Fibroblast of lung (primary cell): Measurements from ENCODE around the gene DDX23. TPM values are rescaled to one million over a fixed set of nuclear protein-coding genes. Genes with fewer than 3 reads are reported as not detected.

Experiments used
- DNase-seq, 2 donors: peaks; one replicate each; pipeline versions ENCODE4 v3.0.0 to v3.0.0-alpha.2; 2010; ENCODE audit warnings: low read depth in 2 of 2
- H2AFZ ChIP-seq: 2 replicates; pipeline ENCODE4 v1.5.1; 2012; ENCODE audit warnings: low read length, control low read depth, inconsistent platforms
- H3K27ac ChIP-seq: 2 replicates; pipeline ENCODE4 v1.5.1; 2011; ENCODE audit warnings: low read length, control low read depth; ENCODE audit not compliant: insufficient read depth
- H3K27me3 ChIP-seq: 2 replicates; pipeline ENCODE4 v1.5.1; 2011; ENCODE audit warnings: mild to moderate bottlenecking, low read length; ENCODE audit not compliant: control insufficient read depth, insufficient read depth
- H3K36me3 ChIP-seq: 2 replicates; pipeline ENCODE4 v1.5.1; 2011; ENCODE audit warnings: low read length; ENCODE audit not compliant: control insufficient read depth, insufficient read depth
- H3K4me1 ChIP-seq: 2 replicates; pipeline ENCODE4 v1.5.1; 2011; ENCODE audit warnings: low read length; ENCODE audit not compliant: control insufficient read depth, insufficient read depth; ENCODE audit errors: extremely low read depth
- H3K4me2 ChIP-seq: 2 replicates; pipeline ENCODE4 v1.5.1; 2011; ENCODE audit warnings: low read length, control low read depth; ENCODE audit not compliant: insufficient read depth; ENCODE audit errors: extremely low read depth
- H3K4me3 ChIP-seq, 4 experiments: fragments of 200-600 bp in 1 of 4; sonication (generic) in 1 of 4; replicated peaks in 1 of 4; 2 replicates each; pipeline ENCODE4 v1.5.1; 2011 to 2016; ENCODE audit warnings: low read length in 4 of 4, low read depth in 3 of 4, mild to moderate bottlenecking in 3 of 4, control low read depth in 2 of 4, inconsistent platforms in 1 of 4, mixed read lengths in 1 of 4; ENCODE audit not compliant: insufficient read depth in 1 of 4; ENCODE audit errors: control extremely low read depth in 1 of 4
- H3K79me2 ChIP-seq: 2 replicates; pipeline ENCODE4 v1.5.1; 2012; ENCODE audit warnings: mild to moderate bottlenecking, low read length, inconsistent platforms; ENCODE audit not compliant: control insufficient read depth, insufficient read depth
- H3K9ac ChIP-seq: 2 replicates; pipeline ENCODE4 v1.5.1; 2011; ENCODE audit warnings: mild to moderate bottlenecking, low read length, control low read depth; ENCODE audit not compliant: insufficient read depth
- H3K9me3 ChIP-seq: 2 replicates; pipeline ENCODE4 v1.5.1; 2012; ENCODE audit warnings: low read depth, low read length; ENCODE audit not compliant: control insufficient read depth, insufficient read depth
- H4K20me1 ChIP-seq: 2 replicates; pipeline ENCODE4 v1.5.1; 2011; ENCODE audit warnings: low read length; ENCODE audit not compliant: control insufficient read depth, insufficient read depth; ENCODE audit errors: extremely low read depth
- CTCF ChIP-seq, 2 donors: IDR thresholded peaks in 1 of 2; conservative IDR thresholded peaks in 1 of 2; 1 replicate in 1 of 2; 2 replicates in 1 of 2; pipeline ENCODE4 v1.5.1; 2011 to 2012; ENCODE audit warnings: low read length in 2 of 2, control low read depth in 1 of 2, inconsistent platforms in 1 of 2, low read depth in 1 of 2, mild to moderate bottlenecking in 1 of 2
- EZH2 ChIP-seq: IDR thresholded peaks from 2 replicates; pipeline ENCODE4 v1.5.1; 2012; ENCODE audit warnings: low read length, control low read depth, mild to moderate bottlenecking; ENCODE audit errors: missing control alignments
- polyA plus RNA-seq, 2 donors: library from polyadenylated mRNA; depleted of rRNA in 1 of 2; stranded (reverse) in 1 of 2; unstranded in 1 of 2; fragments of >200 nt; gene quantifications; 2 replicates each; pipeline ENCODE4 v1.2.1, GENCODE V29; 2011 to 2012; ENCODE audit warnings: missing spikeins in 1 of 2
- total RNA-seq: library from RNA; depleted of rRNA; stranded (reverse); fragments of >200 nt; gene quantifications from 2 replicates; pipeline ENCODE4 v1.2.1, GENCODE V29; 2014

The DDX23 gene
- total and polyA plus RNA-seq, 2 donors (not counting 1 experiment from before 2014, with no cell fraction given): 48.6 to 62.4 TPM

GRCh38 chr12:48894271-48894670 is 42.3 kb upstream of the DDX23 start:
- H3K9me3 ChIP-seq: no peaks in the 10 kb centered on the region
- no peak for DNase-seq
- TF ChIP-seq CTCF (conservative IDR thresholded peaks at IDR 0.05 in 1 of 2, IDR thresholded peaks at IDR 0.05 in 1 of 2; ENCODE audit: low read depth in 1 of 2, low read length in 2 of 2): no peak
- TF ChIP-seq EZH2: no peak
- H3K4me1 ChIP-seq: no peaks in the 10 kb centered on the region
- H3K79me2 ChIP-seq: no peaks in the 10 kb centered on the region
- H3K9ac ChIP-seq: no peak overlapping the region
- no peak overlapping the region for H3K4me2 ChIP-seq
- H3K27ac ChIP-seq: no peak overlapping the region
- no peaks in the 10 kb centered on the region for H4K20me1 ChIP-seq
- no peak overlapping the region for H2AFZ ChIP-seq
- peaks cover 5% of the 10 kb centered on the region for H3K27me3 ChIP-seq
- no peak overlapping the region for H3K4me3 ChIP-seq
- no peaks in the 10 kb centered on the region for H3K36me3 ChIP-seq

- H4K20me1 ChIP-seq: no peaks in the 10 kb centered on the region
- H3K4me1 ChIP-seq: no peaks in the 10 kb centered on the region
- peak overlapping the region in 2 of 4 experiments; percentile 33 to 41 for H3K4me3 ChIP-seq
- H3K36me3 ChIP-seq: no peaks in the 10 kb centered on the region
- no peak overlapping the region for H3K9ac ChIP-seq
- H3K27ac ChIP-seq: no peak overlapping the region
- no peaks in the 10 kb centered on the region for H3K9me3 ChIP-seq
- peak overlapping the region; percentile 50 for H2AFZ ChIP-seq
- peak overlapping the region; percentile 77 for H3K4me2 ChIP-seq
- DNase-seq: peak; percentile 45 to 64
- peaks cover 5% of the 10 kb centered on the region for H3K27me3 ChIP-seq
- H3K79me2 ChIP-seq: no peaks in the 10 kb centered on the region
- TF ChIP-seq CTCF (conservative IDR thresholded peaks at IDR 0.05 in 1 of 2, IDR thresholded peaks at IDR 0.05 in 1 of 2; ENCODE audit: low read depth in 1 of 2, low read length in 2 of 2) (peak; percentile 83 to 85), EZH2 (peak; percentile 67)
Observed at GRCh38 chr12:48890657-48891418, 38.9 kb upstream of the DDX23 start.

GRCh38 chr12:48889679-48890078 is 37.7 kb upstream of the DDX23 start:
- no peak overlapping the region for H3K4me2 ChIP-seq
- TF ChIP-seq EZH2 (no peak), CTCF (conservative IDR thresholded peaks at IDR 0.05 in 1 of 2, IDR thresholded peaks at IDR 0.05 in 1 of 2; ENCODE audit: low read depth in 1 of 2, low read length in 2 of 2) (no peak)
- no peaks in the 10 kb centered on the region for H3K36me3 ChIP-seq
- H3K27ac ChIP-seq: no peak overlapping the region
- no peaks in the 10 kb centered on the region for H3K9me3 ChIP-seq
- H3K4me1 ChIP-seq: no peaks in the 10 kb centered on the region
- no peak overlapping the region for H3K9ac ChIP-seq
- H2AFZ ChIP-seq: no peak overlapping the region
- H4K20me1 ChIP-seq: no peaks in the 10 kb centered on the region
- peaks cover 7% of the 10 kb centered on the region for H3K27me3 ChIP-seq
- DNase-seq: no peak
- H3K79me2 ChIP-seq: no peaks in the 10 kb centered on the region
- H3K4me3 ChIP-seq: no peak overlapping the region
